GM18508 (cell line): ENCODE data around the gene NME5.

Experiments
- ATAC-seq: cut with Tn5 transposase; IDR thresholded peaks from one replicate; pipeline ENCODE4 v1.9.1; 2021; ENCODE audit warnings: moderate number of reproducible peaks; ENCODE audit not compliant: insufficient read depth, unreplicated experiment

Gene NME5

DNA sequence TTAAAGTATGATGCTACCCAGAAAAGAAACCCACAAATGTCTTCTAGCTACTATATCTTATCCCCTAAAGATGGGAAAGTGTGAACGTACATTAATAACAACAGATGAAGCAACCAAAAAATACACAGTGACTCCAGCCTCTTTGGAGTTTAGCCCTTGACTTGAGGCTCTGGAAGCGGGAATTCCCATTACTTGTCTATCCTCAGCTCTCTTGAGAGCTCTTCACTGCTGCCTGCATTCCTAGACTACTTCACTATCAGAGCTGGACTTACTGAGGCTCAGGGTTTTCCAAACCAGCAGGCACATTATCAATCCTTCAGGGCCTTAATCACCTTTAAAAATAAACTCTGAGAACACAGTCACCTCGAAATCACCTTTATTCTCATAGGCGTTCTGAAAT, 1.0 kb upstream of the NME5 start:
- no peak for ATAC-seq

DNA sequence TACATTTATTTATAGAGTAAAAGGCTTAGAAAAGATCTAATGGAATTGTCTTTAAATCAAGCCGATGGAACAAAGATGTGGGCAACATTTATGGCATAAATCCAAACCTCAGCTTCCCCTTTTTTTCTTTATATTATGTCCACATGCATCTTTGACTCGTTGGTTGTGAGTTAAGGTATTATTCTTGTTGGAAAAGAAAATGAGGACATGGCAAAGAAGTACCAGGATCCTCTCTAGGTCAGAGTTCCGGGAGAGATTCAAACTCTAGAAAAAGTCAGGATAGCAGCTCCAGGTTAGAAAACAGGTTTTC, 508 bp upstream of the NME5 start:
- no peak for ATAC-seq

DNA sequence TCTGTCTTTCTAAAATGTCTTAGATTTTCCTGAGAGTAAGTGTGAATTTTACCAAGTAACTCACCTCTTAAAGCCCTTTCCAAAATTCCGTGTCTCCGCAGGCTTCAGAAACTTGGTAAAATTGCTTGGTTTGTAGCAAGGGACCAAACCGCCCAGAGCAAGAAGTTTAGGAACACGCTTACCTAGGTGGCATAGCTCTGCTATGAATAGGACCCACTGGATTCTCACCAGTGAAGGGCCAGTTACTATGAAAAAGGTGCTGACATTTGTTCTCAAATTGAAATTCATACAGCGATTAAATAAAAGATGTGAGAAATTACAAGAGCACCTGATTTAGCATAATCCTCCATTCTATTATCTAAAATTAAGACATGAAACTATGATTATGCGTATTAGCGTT, 6.7 kb downstream of the NME5 start:
- ATAC-seq, result no peak

DNA sequence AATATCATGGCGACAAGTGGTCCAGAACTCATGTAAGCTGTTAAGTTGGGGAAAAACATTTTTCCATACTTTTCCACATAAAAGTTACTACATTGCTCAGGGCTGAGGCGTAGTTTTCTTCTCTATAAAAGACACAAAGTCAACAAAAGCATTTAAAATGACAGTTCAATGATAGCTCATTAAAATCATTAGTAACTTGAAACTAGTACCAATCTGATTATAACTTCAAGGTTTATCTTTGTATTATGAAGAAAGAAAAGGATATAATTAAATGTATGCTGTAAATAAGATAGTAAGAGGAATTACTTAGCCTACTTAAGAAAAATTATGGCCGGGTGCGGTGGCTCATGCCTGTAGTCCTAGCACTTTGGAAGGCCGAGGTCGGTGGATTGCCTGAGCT, 9.9 kb downstream of the NME5 start:
- ATAC-seq, result no peak

DNA sequence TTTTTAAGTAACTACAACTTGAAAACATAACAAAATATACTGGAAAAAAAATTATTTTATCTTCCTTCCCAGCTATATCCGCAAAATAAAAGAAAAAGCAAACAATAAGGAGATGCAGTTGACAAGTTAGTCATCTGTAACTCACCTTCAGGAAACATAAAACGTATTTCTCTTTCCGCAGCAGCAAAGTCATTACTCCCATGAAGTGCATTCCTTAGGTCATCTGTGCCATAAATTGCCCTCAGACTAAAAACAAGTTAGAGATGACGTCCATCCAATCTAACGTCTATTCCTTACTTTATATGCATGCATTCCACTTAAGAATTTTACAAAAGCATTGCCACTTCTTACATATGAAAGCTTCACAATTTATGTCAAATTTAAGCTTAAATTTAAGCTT, 10.9 kb downstream of the NME5 start:
- ATAC-seq, result no peak

DNA sequence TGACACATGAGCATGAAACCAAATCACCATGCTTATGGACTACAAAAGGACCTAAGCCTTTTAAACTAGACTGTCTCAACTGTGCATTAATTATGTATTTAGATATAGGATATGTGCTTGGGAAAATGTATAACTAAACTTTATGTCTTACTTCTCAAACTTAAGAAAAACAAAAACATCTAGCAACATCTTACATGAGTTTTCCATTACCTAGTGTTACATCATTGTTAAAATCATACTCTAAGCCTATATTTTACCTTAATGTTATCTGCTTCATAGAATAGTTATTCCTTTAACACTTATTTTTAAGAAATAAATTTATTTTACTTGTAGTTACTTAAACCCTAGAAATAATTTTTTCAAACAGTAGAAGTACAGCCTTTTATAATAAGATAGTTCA, 24.0 kb downstream of the NME5 start:
- ATAC-seq, result no peak

DNA sequence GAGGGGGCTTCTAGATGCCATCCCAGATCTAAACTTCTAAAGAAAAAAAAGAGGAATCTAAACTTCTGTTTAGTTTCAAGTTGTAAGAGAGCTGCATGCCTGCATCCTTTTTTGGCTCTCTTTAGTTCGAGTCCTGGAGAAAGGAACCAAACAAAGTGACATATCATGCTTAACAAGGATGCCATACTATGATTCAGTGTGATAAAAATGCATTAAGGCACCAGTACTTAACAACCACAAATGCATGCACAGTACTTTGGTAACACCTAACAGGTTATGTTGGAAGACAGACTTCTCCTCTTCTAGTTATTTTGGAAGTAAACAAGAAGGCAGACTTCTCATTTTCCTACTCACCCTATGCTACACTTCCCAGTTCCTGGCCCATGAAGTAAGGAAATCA, 27.3 kb downstream of the NME5 start:
- no peak for ATAC-seq

DNA sequence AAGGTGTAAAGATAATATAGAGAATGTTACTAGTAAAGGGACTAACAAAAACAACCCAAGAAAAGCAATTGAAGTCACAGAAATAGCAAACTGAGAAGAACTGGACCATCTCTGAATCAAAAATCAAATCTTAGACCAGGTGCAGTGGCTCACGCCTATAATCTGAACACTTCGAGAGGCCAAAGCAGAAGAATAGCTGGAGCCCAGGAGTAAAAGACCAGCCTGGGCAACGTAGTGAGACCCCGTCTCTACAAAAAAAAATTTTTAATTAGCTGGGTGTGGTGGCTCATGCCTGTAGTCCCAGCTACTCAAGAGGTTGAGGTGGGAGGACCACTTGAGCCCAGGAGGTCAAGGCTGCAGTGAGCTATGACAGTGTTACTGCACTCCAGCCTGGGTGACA, 28.0 kb downstream of the NME5 start:
- no peak for ATAC-seq

DNA sequence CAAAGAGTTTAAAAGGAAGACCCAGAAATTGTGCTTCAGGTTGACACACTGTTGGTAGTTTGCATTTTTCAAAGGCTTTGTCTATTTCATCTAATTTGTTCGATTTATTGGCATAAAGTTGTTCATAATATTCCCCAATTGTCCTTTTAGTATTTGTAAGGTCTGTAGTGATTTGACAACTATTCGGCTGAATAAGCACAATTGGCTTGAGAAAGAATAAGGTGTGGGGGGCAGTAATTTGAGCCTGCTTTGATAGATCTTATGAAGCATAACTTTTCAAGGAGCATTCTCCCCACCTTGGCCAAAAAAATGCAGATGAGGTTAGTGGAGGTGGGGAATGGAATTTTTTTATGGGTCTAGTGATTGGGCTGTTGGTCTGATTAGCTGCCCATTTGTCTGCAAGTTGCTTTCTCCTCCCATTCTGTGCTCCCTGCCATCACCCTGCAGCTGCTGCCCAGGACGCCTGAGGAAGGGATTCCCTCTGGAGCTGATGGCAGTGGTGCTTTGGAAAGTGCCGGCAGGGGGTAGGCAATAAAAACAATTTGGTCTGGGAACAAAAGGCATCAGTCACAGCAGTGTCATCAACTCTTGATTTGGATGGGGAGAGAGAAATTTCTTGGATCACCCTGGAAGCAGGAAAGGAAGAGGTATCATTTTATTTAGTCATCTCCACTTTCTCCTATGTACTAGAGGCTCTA, 28.8 kb downstream of the NME5 start:
- no peak for ATAC-seq

DNA sequence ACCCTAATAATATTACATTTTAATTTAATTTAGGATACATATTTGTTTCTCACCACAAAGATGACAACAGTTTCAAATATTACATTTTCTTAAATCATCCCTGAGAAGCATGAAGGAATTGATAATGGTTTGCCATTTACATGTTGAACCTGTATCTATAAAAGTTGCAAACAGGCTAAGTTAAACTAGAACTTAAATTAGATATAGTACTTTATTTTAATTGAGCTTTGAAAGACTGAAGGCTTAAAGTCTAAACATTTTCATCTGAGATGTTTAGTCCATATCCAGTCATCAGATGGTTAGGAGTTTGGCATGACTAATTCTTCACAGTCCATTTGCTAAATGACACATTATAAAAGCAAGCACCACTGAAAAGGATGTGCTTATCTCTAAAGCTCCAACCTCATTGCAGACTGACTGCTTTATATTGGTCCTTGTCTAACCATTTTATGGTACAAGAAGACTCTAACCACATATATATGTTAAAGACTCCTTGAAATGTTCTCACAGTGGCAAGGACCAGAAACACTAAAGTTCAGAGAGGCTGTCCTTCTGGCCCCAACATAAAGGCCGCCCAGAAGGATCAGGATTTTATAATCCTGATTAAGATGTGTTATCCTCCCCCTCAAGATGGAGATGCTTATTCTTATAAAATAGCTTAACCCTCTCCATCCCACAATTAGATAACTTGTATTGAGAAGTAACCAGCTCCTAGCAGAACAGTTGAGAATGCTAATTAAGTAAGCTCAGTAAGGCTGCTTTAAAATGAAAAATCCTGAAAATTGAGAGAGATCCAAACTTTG, 29.6 kb downstream of the NME5 start:
- ATAC-seq, result no peak

DNA sequence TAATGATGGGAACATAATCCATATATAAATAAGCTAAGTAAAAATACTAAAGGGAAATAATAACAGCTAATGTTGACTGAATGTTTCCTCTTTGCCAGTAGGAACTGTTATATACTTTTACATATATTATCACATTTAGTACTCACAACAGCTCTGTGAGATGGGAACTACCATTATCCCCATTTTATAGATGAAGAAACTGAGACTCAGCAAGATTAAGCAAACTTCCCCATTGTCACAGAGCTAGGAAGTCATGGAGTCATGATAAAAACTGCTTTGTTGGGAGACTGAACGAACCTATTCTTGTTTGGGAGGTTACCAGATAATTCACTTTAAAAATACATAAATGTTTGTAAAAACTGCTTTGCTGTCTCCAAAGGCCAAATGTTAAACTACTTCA, 32.0 kb downstream of the NME5 start:
- ATAC-seq, result no peak

DNA sequence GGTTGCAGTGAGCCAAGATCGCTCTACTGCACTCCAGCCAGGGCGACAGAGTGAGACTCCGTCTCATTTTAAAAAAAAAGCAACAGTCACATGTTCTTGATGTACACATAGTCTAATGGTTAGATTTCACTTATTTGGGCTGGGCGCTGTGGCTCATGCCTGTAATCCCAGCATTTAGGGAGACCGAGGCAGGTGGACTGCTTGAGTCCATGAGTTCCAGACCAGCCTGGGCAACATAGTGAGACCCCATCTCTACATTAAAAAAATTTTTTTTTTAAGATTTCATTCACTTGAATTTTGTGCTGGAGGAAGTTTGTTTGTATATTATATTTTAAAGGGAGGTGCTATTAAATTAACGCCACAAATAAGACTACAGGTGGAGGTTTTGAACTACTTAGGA, 33.5 kb downstream of the NME5 start:
- no peak for ATAC-seq

DNA sequence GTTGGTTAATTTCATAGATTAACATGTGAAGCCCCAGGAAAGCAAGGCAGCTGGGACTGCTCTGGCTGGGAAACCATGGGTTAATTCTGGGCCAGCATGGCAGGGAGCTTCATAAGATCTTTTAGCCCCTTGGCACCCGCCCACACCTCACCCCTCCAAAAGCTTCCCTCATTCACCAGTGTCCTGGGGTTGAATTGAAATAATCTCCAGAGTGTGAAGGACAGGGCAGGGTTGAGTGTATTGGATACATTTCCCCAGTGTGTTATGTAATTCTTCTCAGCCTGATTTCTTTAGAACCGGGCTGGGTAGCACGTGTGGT, 36.0 kb downstream of the NME5 start:
- no peak for ATAC-seq

DNA sequence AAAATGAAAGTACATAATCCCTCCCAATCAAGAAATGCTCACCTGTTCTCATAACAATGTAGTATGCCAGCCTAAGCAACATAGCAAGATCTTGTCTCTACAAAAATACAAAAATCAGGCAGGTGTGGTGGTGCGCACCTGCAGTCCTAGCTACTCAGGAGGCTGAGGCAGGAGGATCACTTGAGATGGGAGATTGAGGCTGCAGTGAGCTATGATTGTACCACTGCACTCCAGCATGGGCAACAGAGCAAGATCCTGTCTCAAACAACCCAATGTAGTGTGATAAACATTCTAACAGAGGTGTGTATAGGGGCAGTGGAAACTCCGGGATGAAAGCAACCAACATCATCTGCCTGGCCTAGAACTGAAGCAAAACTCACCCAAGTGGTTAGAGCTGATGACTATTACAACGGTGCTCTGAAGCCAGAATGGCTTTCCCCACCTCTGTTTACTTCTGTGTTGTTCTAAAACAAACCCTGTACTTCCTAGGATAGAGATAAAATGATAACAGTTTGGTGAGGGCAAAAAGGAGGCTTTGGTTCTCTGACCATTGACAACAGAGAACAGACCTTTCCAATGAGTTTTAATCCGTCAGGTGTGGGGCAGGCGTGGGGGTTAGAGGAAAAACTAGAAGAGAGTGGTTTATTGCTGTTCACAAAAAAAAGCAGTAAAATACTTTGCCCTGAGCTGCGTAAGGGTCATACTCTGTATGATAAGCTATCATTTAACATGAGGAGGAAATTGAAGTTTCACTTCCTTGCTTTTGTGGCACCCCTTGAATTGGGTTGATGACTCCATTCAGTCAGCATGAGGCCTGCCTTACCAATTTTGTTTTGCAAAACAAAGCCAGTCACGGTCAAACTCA, 36.5 kb downstream of the NME5 start:
- no peak for ATAC-seq

DNA sequence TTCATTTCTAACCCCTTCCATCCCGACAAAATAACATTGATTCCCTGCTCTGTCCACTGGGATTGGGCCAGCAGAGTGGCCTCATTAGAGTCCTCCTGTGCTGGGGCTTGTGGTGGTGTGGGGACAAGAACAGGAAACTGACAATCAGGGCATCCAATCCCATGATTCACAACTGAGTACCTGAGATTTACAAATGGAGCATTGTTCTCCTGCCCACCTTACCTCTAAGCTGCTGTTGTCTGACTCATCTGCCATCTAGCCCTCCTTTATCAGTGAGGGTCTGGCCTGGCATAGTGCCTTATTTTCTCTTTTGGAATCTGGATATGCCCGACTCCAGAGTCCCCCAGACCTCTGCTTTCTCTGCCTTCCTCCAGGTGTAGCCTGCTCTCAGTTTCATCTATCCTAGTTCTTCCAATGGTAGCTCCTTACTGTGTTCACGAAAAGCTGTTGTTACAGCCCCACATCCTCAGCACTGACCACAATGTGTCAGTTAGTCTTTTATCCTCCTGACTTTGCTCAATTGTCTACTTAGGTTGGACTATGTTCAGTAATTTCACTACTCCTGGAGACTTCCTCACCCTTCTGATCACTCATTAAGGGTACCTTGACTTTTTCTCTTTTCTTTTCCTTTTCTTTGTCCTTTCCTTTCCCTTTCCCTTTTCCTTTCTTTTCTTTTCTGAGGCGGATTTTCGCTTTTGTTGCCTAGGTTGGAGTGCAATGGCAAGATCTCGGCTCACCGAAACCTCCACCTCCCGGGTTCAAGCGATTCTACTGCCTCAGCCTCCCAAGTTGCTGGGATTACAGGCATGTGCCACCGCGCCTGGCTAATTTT, 42.0 kb downstream of the NME5 start:
- no peak for ATAC-seq

DNA sequence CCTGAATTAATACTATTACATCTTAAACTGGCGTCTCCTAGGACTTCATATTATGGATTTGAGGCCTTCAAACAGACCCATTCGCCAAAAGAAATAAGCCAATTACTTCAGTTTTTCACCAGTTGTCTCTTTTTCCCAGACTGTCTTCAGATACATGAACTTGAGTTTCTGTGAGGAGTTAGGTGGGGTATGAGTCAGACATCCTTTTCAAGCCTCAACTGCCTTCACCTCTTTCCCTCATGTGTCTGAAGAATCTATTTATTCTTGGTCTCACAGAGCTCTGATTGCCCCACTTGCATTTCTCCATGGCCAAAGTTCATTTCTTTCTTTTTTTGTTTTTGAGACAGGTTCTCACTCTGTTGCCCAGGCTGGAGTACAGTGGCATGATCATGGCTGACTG, 42.9 kb downstream of the NME5 start:
- ATAC-seq, result no peak

DNA sequence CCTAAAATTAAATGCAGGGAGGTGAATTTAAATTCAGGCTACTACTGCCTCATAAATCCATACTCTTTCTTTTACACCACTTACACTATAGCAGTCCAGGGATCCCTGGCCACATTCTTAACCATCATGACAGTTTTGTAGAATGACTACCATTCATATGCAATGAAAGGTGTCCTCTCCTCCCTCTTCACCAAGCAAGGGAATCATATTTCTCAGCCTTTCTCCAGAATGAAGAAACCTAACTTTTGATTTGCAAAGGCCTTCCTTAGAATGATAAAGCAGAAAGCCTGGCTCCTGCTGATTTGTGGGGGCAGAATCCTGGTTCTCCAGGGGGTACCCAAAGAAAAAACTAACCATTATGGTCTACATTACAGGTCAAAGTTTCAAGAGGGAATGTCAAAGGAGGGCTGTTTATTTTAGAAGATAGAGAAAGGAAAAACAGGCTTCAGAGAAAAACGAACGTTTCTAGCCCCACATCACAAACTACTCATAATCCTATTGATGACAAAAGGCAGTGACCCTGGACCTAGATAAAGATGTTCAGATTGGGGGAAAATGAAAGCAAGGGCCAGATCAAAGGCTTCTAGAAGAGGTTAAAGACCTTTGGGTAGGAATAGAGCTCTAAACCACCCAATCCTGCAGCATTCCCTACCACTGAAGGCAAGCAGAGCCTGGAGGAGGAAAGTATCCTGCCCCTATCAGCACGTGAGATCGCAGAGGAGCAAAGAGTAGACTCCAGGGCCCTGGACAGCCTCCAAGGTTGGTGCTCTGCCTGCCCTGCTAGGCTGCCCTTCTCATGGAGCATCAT, 43.9 kb downstream of the NME5 start:
- ATAC-seq, result no peak

DNA sequence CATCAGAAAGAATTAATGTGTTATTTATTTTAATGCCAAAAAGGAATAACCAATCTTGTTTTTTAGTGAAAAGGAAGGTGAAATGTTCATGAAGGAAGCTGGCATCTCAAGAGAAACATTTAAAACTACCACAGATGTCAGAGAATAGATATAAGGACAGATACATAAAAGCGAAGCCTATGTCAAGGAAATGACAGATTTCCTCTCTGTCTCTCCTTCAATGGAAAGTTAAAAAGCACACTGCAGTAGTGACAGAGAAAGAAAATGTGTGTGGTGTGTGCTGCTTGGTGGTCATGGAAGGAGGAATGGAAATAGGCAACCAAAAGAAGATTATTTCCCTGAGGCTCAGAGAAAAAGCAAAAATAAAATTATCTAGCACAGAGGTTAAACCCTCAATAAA, 46.2 kb downstream of the NME5 start:
- ATAC-seq, result no peak

DNA sequence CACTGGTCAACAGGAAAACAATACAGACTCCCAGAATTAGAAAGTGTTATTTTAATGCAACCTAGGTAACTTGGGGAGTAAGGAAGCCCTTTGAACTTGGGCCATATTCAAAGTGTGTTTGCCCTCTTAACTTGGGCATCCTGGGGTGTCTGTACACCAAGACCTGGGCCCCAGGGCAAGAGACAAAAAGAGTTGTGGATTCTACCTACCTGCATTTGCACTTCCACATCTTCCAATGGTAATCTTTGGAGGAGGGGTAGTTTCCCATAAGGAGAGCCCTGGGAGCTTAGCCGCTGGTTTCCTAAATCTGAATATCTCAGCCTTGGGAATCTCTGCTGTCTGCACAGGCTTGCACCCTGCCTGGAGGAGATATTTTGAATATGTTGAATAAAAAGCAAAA, 46.9 kb downstream of the NME5 start:
- no peak for ATAC-seq

DNA sequence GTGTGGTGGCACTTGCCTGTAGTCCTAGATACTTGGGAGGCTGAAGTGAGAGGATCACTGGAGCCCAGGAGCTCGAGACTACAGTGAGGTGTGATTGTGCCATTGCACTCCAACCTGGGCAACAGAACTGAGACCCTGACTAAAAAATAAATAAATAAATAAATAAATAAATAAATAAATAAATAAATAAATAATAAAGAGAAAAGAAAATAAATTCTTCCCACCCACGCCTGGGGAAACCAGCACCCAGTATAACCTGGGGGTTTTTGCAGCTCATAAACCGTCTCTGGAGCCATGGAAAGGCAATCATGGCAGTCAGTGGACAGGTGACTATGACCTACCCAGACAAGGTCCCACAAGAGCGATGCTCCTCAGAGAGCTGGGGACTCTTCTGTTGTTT, 47.5 kb downstream of the NME5 start:
- ATAC-seq, result no peak
